Gastroesophageal sphincter (tissue), 4 donors: ENCODE results near the gene DNAJC25. TPM values are rescaled to one million over a fixed set of nuclear protein-coding genes. Genes with fewer than 3 reads are reported as not detected.

ENCODE experiments used
- ATAC-seq: fragments of 150-250 bp; one replicate; pipeline ENCODE4 v1.9.1; 2016; ENCODE audit warnings: mild to moderate bottlenecking, moderate library complexity
- H3K27ac ChIP-seq, 4 donors: fragments of 200-600 bp; sonication (generic) in 3 of 4; 1 replicate in 3 of 4; 2 replicates in 1 of 4; pipeline ENCODE4 v1.5.1; 2016 to 2019
- H3K27me3 ChIP-seq: fragments of 200-600 bp; sonication (generic); one replicate; pipeline ENCODE4 v1.5.1; 2019
- H3K36me3 ChIP-seq, 2 donors: fragments of 200-600 bp; sonication (generic); one replicate each; pipeline ENCODE4 v1.5.1; 2019; ENCODE audit warnings: control low read depth in 1 of 2
- H3K4me1 ChIP-seq, 3 donors: fragments of 200-600 bp; sonication (generic); 1 replicate in 2 of 3; 2 replicates in 1 of 3; pipeline ENCODE4 v1.5.1; 2016 to 2019; ENCODE audit warnings: control low read depth in 2 of 3
- H3K4me3 ChIP-seq, 2 donors: fragments of 200-600 bp; sonication (generic); one replicate each; pipeline ENCODE4 v1.5.1; 2019; ENCODE audit warnings: mild to moderate bottlenecking in 1 of 2, moderate library complexity in 1 of 2
- H3K9me3 ChIP-seq, 3 donors: fragments of 200-600 bp; sonication (generic); one replicate each; pipeline ENCODE4 v1.5.1; 2017 to 2019; ENCODE audit warnings: control low read depth in 2 of 3
- CTCF ChIP-seq, 4 experiments: fragments of 200-600 bp in 2 of 4; fragments of 450-650 bp in 2 of 4; sonication (generic) in 1 of 4; IDR thresholded peaks; one replicate each; pipeline ENCODE4 v1.5.1; 2017 to 2019; ENCODE audit warnings: antibody characterized with exemption in 4 of 4, mild to moderate bottlenecking in 2 of 4, moderate library complexity in 2 of 4
- EP300 ChIP-seq: sonication (generic); formaldehyde crosslinking; IDR thresholded peaks from one replicate; pipeline ENCODE4 v1.6.1; 2017; ENCODE audit warnings: antibody characterized with exemption, mild to moderate bottlenecking
- POLR2A ChIP-seq, 2 donors: fragments of 450-650 bp; IDR thresholded peaks; one replicate each; pipeline ENCODE4 v1.6.1; 2017; ENCODE audit warnings: antibody characterized with exemption in 2 of 2, mild to moderate bottlenecking in 2 of 2, moderate library complexity in 1 of 2
- POLR2AphosphoS5 ChIP-seq: sonication (generic); formaldehyde crosslinking; IDR thresholded peaks from one replicate; pipeline ENCODE4 v1.6.1; 2017; ENCODE audit warnings: antibody characterized with exemption
- WGBS, 2 donors: methylation state at CpG; one replicate each; pipeline ENCODE4 v1.1.5; 2018; ENCODE audit warnings: low coverage in 1 of 2; 5-methylcytosine and 5-hydroxymethylcytosine counted together
- total RNA-seq, 4 donors: library from RNA; depleted of rRNA; stranded (reverse); fragments of >200 nt; gene quantifications; one replicate each; pipeline ENCODE4 v1.1.0, GENCODE V29; 2016

The DNAJC25 gene
- total RNA-seq, 4 donors from 2014 or later = 7.9 to 9.9 (median 9.2) TPM

- ATAC-seq = no peak
- Histone ChIP-seq H3K27me3 (no peaks in the 10 kb centered on the region), H3K9me3 (no peaks in the 10 kb centered on the region), H3K36me3 (no peaks in the 10 kb centered on the region), H3K27ac (peak overlapping the region in 3 of 4 donors; percentile 90 to 95 (median 93)), H3K4me3 (peak overlapping the region; percentile 75 to 97), H3K4me1 (peaks cover 9 to 32% (median 10%) of the 10 kb centered on the region in 3 donors)
- no peak for TF ChIP-seq EP300
- TF ChIP-seq POLR2A (IDR thresholded peaks at IDR 0.05) = no peak
- TF ChIP-seq POLR2AphosphoS5 = no peak
- no peak for TF ChIP-seq CTCF (IDR thresholded peaks at IDR 0.05)
- WGBS, 2 donors = 34 to 39% methylated on average over 5 of the region's 5 CpGs
These were observed 926 bp downstream of the DNAJC25 start for GRCh38 chr9:111632060-111632459.

GRCh38 chr9:111632695-111633388, 1.7 kb downstream of the DNAJC25 start:
- no peaks in the 10 kb centered on the region for H3K9me3 ChIP-seq
- H3K27me3 ChIP-seq = no peaks in the 10 kb centered on the region
- no peak for ATAC-seq
- 73 to 89% methylated on average over 5 to 7 of the region's 7 CpGs for WGBS, 2 donors
- H3K27ac ChIP-seq = no peak overlapping the region
- no peaks in the 10 kb centered on the region for H3K36me3 ChIP-seq
- TF ChIP-seq CTCF (IDR thresholded peaks at IDR 0.05) (no peak), POLR2AphosphoS5 (no peak), EP300 (no peak), POLR2A (IDR thresholded peaks at IDR 0.05) (no peak)
- peaks cover 9 to 32% (median 10%) of the 10 kb centered on the region in 3 donors for H3K4me1 ChIP-seq
- peak overlapping the region in 1 of 2 donors; percentile 97 for H3K4me3 ChIP-seq

GRCh38 chr9:111633389-111633736, 2.2 kb downstream of the DNAJC25 start:
- H3K4me1 ChIP-seq = peaks cover 9 to 32% (median 10%) of the 10 kb centered on the region in 3 donors
- ATAC-seq = no peak
- no peaks in the 10 kb centered on the region for H3K36me3 ChIP-seq
- 50 to 69% methylated on average over 1 of the region's 1 CpG for WGBS, 2 donors
- H3K27me3 ChIP-seq = no peaks in the 10 kb centered on the region
- H3K9me3 ChIP-seq = no peaks in the 10 kb centered on the region
- TF ChIP-seq POLR2A (IDR thresholded peaks at IDR 0.05) (no peak), CTCF (IDR thresholded peaks at IDR 0.05) (no peak), POLR2AphosphoS5 (no peak), EP300 (no peak)
- no peak overlapping the region for H3K27ac ChIP-seq
- H3K4me3 ChIP-seq = no peak overlapping the region

GRCh38 chr9:111634860-111635259, 3.7 kb downstream of the DNAJC25 start:
- no peaks in the 10 kb centered on the region for H3K9me3 ChIP-seq
- no peak overlapping the region for H3K4me3 ChIP-seq
- 44 to 86% methylated on average over 1 of the region's 1 CpG for WGBS, 2 donors
- peaks cover 9 to 32% (median 10%) of the 10 kb centered on the region in 3 donors for H3K4me1 ChIP-seq
- ATAC-seq = no peak
- no peak overlapping the region for H3K27ac ChIP-seq
- H3K27me3 ChIP-seq = no peaks in the 10 kb centered on the region
- TF ChIP-seq POLR2A (IDR thresholded peaks at IDR 0.05) (no peak), EP300 (no peak), POLR2AphosphoS5 (no peak), CTCF (IDR thresholded peaks at IDR 0.05) (no peak)
- H3K36me3 ChIP-seq = no peaks in the 10 kb centered on the region

- peaks cover 4 to 18% (median 6%) of the 10 kb centered on the region in 3 donors for H3K4me1 ChIP-seq
- no peak overlapping the region for H3K27ac ChIP-seq
- H3K27me3 ChIP-seq = no peaks in the 10 kb centered on the region
- ATAC-seq = no peak
- 81 to 86% methylated on average over 3 to 6 of the region's 6 CpGs for WGBS, 2 donors
- TF ChIP-seq POLR2A (IDR thresholded peaks at IDR 0.05) (no peak), POLR2AphosphoS5 (no peak), CTCF (IDR thresholded peaks at IDR 0.05) (no peak), EP300 (no peak)
- no peaks in the 10 kb centered on the region for H3K9me3 ChIP-seq
- H3K4me3 ChIP-seq = no peak overlapping the region
- peaks cover 0 to 3% of the 10 kb centered on the region in 2 donors for H3K36me3 ChIP-seq
These were observed 6.4 kb downstream of the DNAJC25 start for GRCh38 chr9:111637421-111637950.
